ENCODE measurements around the gene ANK3.

DNA sequence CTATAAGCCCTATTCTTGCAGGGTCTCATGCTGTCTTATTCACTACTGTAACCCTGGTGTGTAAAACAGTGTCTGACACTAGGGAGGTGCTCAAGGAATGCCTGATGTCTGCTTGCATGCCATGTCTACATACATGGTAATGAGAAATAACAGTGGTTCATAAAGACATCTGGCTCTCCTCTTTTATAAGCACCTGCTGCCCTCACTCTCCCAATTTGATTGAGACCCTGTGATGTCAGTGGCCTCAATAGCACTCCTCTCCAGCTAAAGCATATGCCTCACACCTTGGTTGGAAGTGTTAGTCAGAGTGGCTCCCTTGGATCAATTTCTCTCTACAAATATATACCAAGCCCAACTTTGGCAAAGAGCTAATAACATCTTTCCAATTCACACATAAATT lies 30.6 kb downstream of the ANK3 start:
- TF ChIP-seq, protein P1, sequence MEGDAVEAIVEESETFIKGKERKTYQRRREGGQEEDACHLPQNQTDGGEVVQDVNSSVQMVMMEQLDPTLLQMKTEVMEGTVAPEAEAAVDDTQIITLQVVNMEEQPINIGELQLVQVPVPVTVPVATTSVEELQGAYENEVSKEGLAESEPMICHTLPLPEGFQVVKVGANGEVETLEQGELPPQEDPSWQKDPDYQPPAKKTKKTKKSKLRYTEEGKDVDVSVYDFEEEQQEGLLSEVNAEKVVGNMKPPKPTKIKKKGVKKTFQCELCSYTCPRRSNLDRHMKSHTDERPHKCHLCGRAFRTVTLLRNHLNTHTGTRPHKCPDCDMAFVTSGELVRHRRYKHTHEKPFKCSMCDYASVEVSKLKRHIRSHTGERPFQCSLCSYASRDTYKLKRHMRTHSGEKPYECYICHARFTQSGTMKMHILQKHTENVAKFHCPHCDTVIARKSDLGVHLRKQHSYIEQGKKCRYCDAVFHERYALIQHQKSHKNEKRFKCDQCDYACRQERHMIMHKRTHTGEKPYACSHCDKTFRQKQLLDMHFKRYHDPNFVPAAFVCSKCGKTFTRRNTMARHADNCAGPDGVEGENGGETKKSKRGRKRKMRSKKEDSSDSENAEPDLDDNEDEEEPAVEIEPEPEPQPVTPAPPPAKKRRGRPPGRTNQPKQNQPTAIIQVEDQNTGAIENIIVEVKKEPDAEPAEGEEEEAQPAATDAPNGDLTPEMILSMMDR (conservative IDR thresholded peaks at IDR 0.05; ENCODE audit: low read depth in 2 of 2), result no peak
- TF ChIP-seq EZH2 (IDR thresholded peaks at IDR 0.05; ENCODE audit: low read depth, unreplicated experiment) (no peak), EZH2phosphoT487 (IDR thresholded peaks at IDR 0.05; ENCODE audit: unreplicated experiment) (no peak), POLR2AphosphoS5 (IDR thresholded peaks at IDR 0.05; ENCODE audit: low read depth) (no peak), ZNF114 (CRISPR knock-in tag; IDR thresholded peaks at IDR 0.05) (no peak), JUNB (IDR thresholded peaks at IDR 0.05; ENCODE audit: unreplicated experiment) (no peak), CREB1 (CRISPR knock-in tag; IDR thresholded peaks at IDR 0.05; ENCODE audit: low read depth) (no peak), NANOG (IDR thresholded peaks at IDR 0.05; ENCODE audit: borderline replicate concordance) (no peak), ZNF331 (CRISPR knock-in tag; IDR thresholded peaks at IDR 0.05; ENCODE audit: low read depth) (no peak)
- TF ChIP-seq, protein P2, sequence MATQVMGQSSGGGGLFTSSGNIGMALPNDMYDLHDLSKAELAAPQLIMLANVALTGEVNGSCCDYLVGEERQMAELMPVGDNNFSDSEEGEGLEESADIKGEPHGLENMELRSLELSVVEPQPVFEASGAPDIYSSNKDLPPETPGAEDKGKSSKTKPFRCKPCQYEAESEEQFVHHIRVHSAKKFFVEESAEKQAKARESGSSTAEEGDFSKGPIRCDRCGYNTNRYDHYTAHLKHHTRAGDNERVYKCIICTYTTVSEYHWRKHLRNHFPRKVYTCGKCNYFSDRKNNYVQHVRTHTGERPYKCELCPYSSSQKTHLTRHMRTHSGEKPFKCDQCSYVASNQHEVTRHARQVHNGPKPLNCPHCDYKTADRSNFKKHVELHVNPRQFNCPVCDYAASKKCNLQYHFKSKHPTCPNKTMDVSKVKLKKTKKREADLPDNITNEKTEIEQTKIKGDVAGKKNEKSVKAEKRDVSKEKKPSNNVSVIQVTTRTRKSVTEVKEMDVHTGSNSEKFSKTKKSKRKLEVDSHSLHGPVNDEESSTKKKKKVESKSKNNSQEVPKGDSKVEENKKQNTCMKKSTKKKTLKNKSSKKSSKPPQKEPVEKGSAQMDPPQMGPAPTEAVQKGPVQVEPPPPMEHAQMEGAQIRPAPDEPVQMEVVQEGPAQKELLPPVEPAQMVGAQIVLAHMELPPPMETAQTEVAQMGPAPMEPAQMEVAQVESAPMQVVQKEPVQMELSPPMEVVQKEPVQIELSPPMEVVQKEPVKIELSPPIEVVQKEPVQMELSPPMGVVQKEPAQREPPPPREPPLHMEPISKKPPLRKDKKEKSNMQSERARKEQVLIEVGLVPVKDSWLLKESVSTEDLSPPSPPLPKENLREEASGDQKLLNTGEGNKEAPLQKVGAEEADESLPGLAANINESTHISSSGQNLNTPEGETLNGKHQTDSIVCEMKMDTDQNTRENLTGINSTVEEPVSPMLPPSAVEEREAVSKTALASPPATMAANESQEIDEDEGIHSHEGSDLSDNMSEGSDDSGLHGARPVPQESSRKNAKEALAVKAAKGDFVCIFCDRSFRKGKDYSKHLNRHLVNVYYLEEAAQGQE (IDR thresholded peaks at IDR 0.05; ENCODE audit: unreplicated experiment), result no peak
- TF ChIP-seq, protein P3, sequence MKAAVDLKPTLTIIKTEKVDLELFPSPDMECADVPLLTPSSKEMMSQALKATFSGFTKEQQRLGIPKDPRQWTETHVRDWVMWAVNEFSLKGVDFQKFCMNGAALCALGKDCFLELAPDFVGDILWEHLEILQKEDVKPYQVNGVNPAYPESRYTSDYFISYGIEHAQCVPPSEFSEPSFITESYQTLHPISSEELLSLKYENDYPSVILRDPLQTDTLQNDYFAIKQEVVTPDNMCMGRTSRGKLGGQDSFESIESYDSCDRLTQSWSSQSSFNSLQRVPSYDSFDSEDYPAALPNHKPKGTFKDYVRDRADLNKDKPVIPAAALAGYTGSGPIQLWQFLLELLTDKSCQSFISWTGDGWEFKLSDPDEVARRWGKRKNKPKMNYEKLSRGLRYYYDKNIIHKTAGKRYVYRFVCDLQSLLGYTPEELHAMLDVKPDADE (IDR thresholded peaks at IDR 0.05), result no peak

Data from GM23338 (cell line).